Endodermal cell (in vitro differentiated cells): ENCODE results near the gene TIGAR. TPM values are rescaled to one million over a fixed set of nuclear protein-coding genes. Genes with fewer than 3 reads are reported as not detected.
A peak's percentile ranks its signal among the peaks of the same experiment; 100 is the strongest.

Experiments used
- DNase-seq: peaks from one replicate; pipeline ENCODE4 v3.0.0-alpha.2; 2017
- H3K27ac ChIP-seq: 2 replicates; pipeline ENCODE4 v1.5.1; 2013; ENCODE audit warnings: mild to moderate bottlenecking, low read depth, low read length, moderate library complexity
- H3K27me3 ChIP-seq: 2 replicates; pipeline ENCODE4 v1.6.1; 2013; ENCODE audit warnings: mild to moderate bottlenecking, low read length, moderate library complexity; ENCODE audit not compliant: insufficient read depth, control insufficient read depth, poor library complexity, severe bottlenecking
- H3K36me3 ChIP-seq: 2 replicates; pipeline ENCODE4 v1.7.0; 2013; ENCODE audit warnings: mild to moderate bottlenecking, low read length, moderate library complexity; ENCODE audit not compliant: control insufficient read depth, insufficient read depth
- H3K4me1 ChIP-seq: one replicate; pipeline ENCODE4 v1.7.0; 2013; ENCODE audit warnings: low read length; ENCODE audit not compliant: control insufficient read depth, insufficient read depth
- H3K4me3 ChIP-seq: 2 replicates; pipeline ENCODE4 v1.5.1; 2013; ENCODE audit warnings: mild to moderate bottlenecking, low read length, moderate library complexity
- H3K9ac ChIP-seq: 2 replicates; pipeline ENCODE4 v1.6.1; 2013; ENCODE audit warnings: mild to moderate bottlenecking, low read length, moderate library complexity; ENCODE audit not compliant: poor library complexity, severe bottlenecking; ENCODE audit errors: extremely low read depth
- H3K9me3 ChIP-seq: 2 replicates; pipeline ENCODE4 v1.6.1; 2013; ENCODE audit warnings: mild to moderate bottlenecking, low read length, moderate library complexity; ENCODE audit not compliant: control insufficient read depth
- H3K27ac Mint-ChIP-seq: 2 replicates; pipeline ENCODE4 v1.8.0; 2020; ENCODE audit warnings: mixed read lengths
- H3K27me3 Mint-ChIP-seq: 2 replicates; pipeline ENCODE4 v1.8.0; 2021; ENCODE audit warnings: mild to moderate bottlenecking, mixed read lengths; ENCODE audit not compliant: insufficient read depth
- H3K36me3 Mint-ChIP-seq: 2 replicates; pipeline ENCODE4 v1.8.0; 2020; ENCODE audit warnings: low read depth, mixed read lengths
- H3K4me1 Mint-ChIP-seq: 2 replicates; pipeline ENCODE4 v1.8.0; 2020; ENCODE audit warnings: mixed read lengths
- H3K4me3 Mint-ChIP-seq: 2 replicates; pipeline ENCODE4 v1.8.0; 2020; ENCODE audit warnings: mild to moderate bottlenecking, moderate library complexity, mixed read lengths
- H3K9me3 Mint-ChIP-seq: 2 replicates; pipeline ENCODE4 v1.8.0; 2020; ENCODE audit warnings: mild to moderate bottlenecking, mixed read lengths
- CTCF ChIP-seq: fragments of 200-600 bp; sonication (generic); conservative IDR thresholded peaks from 2 replicates; pipeline ENCODE4 v1.5.0; 2021; ENCODE audit warnings: antibody characterized with exemption, mild to moderate bottlenecking
- WGBS, 2 experiments: methylation state at CpG; one replicate each; pipeline versions ENCODE4 v1.1.5 to v1.1.7; 2013; ENCODE audit warnings: missing lambda C conversion rate in 2 of 2, mixed read lengths in 1 of 2; ENCODE audit not compliant: insufficient coverage in 1 of 2, insufficient read length in 1 of 2; 5-methylcytosine and 5-hydroxymethylcytosine counted together
- total RNA-seq, 2 donors: library from RNA; stranded (reverse); fragmentation: NEBNext Ultra II Directional in 1 of 2; extraction: Animal tissue kit (Norgen Biotek cat#: 25700) in 1 of 2; gene quantifications; 2 replicates in 1 of 2; 3 replicates in 1 of 2; pipeline ENCODE4 v1.2.1, GENCODE V29; 2021

The TIGAR gene
- total RNA-seq, 2 donors from 2014 or later: 19.2 to 41.3 TPM

GRCh38 chr12:4274396-4275015, 46.5 kb upstream of the TIGAR start:
- no peak for TF ChIP-seq CTCF
- Histone ChIP-seq H3K9me3 (no peaks in the 10 kb centered on the region), H3K27me3 (peaks cover 48% of the 10 kb centered on the region), H3K36me3 (peaks cover 21% of the 10 kb centered on the region), H3K4me3 (peak overlapping the region; percentile 95), H3K4me1 (peaks cover 19% of the 10 kb centered on the region), H3K27ac (no peak overlapping the region), H3K9ac (peak overlapping the region; percentile 93)
- peaks cover 42% of the 10 kb centered on the region for H3K4me1 Mint-ChIP-seq
- H3K9me3 Mint-ChIP-seq: no peaks in the 10 kb centered on the region
- H3K4me3 Mint-ChIP-seq: peak overlapping the region; percentile 94
- 0% methylated on average over 8 to 38 of the region's 42 CpGs for WGBS, 2 experiments
- peak overlapping the region; percentile 96 for H3K27ac Mint-ChIP-seq
- H3K27me3 Mint-ChIP-seq: peaks cover 49% of the 10 kb centered on the region
- H3K36me3 Mint-ChIP-seq: peaks cover 35% of the 10 kb centered on the region
- peak; percentile 78 for DNase-seq

- peaks cover 43% of the 10 kb centered on the region for H3K36me3 Mint-ChIP-seq
- H3K36me3 ChIP-seq: peaks cover 28% of the 10 kb centered on the region
- peak overlapping the region; percentile 94 for H3K4me3 Mint-ChIP-seq
- peak overlapping the region; percentile 93 for H3K9ac ChIP-seq
- 0% methylated on average over 25 to 39 of the region's 43 CpGs for WGBS, 2 experiments
- H3K4me1 Mint-ChIP-seq: peaks cover 43% of the 10 kb centered on the region
- H3K27ac ChIP-seq: peak overlapping the region; percentile 71
- peak overlapping the region; percentile 96 for H3K27ac Mint-ChIP-seq
- no peak for DNase-seq
- H3K27me3 ChIP-seq: peaks cover 43% of the 10 kb centered on the region
- H3K4me3 ChIP-seq: peak overlapping the region; percentile 95
- H3K9me3 ChIP-seq: no peaks in the 10 kb centered on the region
- H3K27me3 Mint-ChIP-seq: peaks cover 45% of the 10 kb centered on the region
- TF ChIP-seq CTCF: no peak
- no peaks in the 10 kb centered on the region for H3K9me3 Mint-ChIP-seq
- peaks cover 22% of the 10 kb centered on the region for H3K4me1 ChIP-seq
Measured at GRCh38 chr12:4275016-4275869, 45.8 kb upstream of the TIGAR start.

- Histone ChIP-seq H3K27me3 (peaks cover 37% of the 10 kb centered on the region), H3K36me3 (peaks cover 35% of the 10 kb centered on the region), H3K9ac (peak overlapping the region; percentile 93), H3K27ac (no peak overlapping the region), H3K4me3 (peak overlapping the region; percentile 95), H3K4me1 (peaks cover 22% of the 10 kb centered on the region), H3K9me3 (no peaks in the 10 kb centered on the region)
- 17% methylated on average over 14 of the region's 14 CpGs; no CpG with 5 or more reads in 1 of the 2 experiments for WGBS, 2 experiments
- peak; percentile 77 for DNase-seq
- peaks cover 41% of the 10 kb centered on the region for H3K4me1 Mint-ChIP-seq
- peaks cover 40% of the 10 kb centered on the region for H3K27me3 Mint-ChIP-seq
- H3K9me3 Mint-ChIP-seq: no peaks in the 10 kb centered on the region
- no peak for TF ChIP-seq CTCF
- H3K36me3 Mint-ChIP-seq: peaks cover 49% of the 10 kb centered on the region
- peak overlapping the region; percentile 96 for H3K27ac Mint-ChIP-seq
- peak overlapping the region; percentile 94 for H3K4me3 Mint-ChIP-seq
Measured at GRCh38 chr12:4275870-4276301, 45.1 kb upstream of the TIGAR start.
